Stimulated activated CD8-positive, alpha-beta memory T cell treated with anti-CD3 and anti-CD28 coated beads, Interleukin-7, amount 100 ng/mL, for 4 hours (primary cell): ENCODE measurements around the gene LTB.

Experiments
- DNase-seq, 2 donors: peaks; one replicate each; pipeline ENCODE4 v3.0.0-alpha.2; 2020; ENCODE audit warnings: low read depth in 2 of 2

LTB gene

DNA sequence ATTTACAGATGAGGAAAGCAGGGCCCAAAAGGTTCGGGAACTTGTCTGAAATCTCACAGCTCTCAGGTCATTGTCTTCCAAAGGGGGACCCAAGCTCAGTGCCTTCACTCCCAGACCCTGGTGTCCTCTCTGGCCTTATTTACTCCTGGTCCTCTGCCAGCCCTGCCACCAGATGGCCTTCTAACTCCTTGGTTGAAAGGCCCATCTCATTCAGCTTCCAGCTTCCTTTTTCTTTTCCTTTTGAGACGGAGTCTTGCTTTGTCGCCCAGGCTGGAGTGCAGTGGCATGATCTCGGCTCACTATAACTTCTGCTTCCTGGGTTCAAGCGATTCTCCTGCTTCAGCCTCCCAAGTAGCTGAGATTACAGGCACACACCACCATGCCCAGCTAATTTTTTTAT lies 30.9 kb downstream of the LTB start:
- DNase-seq, result peak in 1 of 2 donors; percentile 45

GRCh38 chr6:31548544-31548873 lies 33.7 kb downstream of the LTB start:
- DNase-seq, result no peak

DNA sequence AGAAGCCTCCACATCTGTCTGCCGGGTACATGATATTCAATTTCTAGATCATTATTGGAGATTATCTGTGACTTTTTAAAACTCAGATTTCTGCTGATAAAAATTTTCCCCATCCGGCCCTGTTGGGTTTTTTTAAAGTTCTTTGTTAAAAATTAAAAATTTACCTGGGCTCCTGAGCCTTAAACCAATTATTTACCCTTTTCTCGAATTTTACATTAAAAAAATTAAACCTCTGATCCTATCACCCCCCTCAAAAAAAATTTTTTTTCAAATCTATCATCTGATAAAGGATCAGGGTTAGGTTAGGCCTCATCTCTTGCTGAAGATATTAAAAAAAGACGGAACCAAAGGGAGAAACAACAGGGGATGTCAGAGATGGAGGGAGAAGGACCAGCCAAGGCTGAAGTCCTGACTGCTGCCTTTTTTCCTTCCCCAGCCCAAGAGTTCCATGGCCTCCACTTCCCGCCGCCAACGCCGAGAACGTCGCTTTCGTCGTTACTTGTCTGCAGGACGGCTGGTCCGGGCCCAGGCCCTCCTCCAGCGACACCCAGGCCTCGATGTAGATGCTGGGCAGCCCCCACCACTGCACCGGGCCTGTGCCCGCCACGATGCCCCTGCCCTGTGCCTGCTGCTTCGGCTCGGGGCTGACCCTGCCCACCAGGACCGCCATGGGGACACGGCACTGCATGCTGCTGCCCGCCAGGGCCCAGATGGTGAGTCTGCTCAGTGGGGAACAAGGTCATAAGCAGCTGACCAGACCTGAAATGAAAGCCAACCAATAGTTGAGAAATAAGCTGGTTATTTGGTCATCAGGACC lies 34.3 kb downstream of the LTB start:
- DNase-seq, result no peak

- peak; percentile 88 to 90 for DNase-seq
Observed at GRCh38 chr6:31546958-31547726, 35.1 kb downstream of the LTB start, which contains the start of gene NFKBIL1. NFKBIL1 (plus strand) TSS chr6:31547608; CDS start chr6:31547695, 87 bp downstream.

GRCh38 chr6:31546339-31546957 lies 35.8 kb downstream of the LTB start, which contains the start of gene ATP6V1G2:
ATP6V1G2 (minus strand) TSS chr6:31546608; CDS start chr6:31546559, 49 bp downstream.
- DNase-seq, result peak; percentile 73 to 76

- no peak for DNase-seq
Observed at GRCh38 chr6:31545291-31545690, 36.9 kb downstream of the LTB start.

DNA sequence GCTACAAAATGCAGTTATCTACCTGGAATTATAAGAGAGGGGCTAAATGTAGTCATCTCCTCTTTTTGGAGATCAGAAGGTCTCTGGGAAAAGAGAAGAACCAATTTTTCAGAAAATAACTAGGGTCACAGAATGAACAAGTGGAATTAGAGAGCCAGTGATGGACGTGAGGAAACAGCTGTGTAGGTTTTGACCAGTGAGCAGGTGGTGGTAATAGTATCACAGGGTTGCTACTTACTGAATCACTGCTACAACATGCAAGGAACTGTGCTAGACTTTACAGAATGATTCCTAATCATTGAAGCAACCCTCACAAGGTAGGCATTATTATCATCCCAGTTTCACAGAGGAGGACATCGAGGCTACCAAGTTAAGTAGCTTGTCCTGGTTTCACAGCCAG lies 37.5 kb downstream of the LTB start:
- DNase-seq, result no peak

GRCh38 chr6:31543639-31544038 lies 38.6 kb downstream of the LTB start:
- no peak for DNase-seq

GRCh38 chr6:31541658-31542521 lies 40.3 kb downstream of the LTB start, which contains the start of gene DDX39B:
DDX39B (minus strand) TSS chr6:31542003; CDS start chr6:31540532, 1,471 bp downstream.
- peak; percentile 90 for DNase-seq

DNA sequence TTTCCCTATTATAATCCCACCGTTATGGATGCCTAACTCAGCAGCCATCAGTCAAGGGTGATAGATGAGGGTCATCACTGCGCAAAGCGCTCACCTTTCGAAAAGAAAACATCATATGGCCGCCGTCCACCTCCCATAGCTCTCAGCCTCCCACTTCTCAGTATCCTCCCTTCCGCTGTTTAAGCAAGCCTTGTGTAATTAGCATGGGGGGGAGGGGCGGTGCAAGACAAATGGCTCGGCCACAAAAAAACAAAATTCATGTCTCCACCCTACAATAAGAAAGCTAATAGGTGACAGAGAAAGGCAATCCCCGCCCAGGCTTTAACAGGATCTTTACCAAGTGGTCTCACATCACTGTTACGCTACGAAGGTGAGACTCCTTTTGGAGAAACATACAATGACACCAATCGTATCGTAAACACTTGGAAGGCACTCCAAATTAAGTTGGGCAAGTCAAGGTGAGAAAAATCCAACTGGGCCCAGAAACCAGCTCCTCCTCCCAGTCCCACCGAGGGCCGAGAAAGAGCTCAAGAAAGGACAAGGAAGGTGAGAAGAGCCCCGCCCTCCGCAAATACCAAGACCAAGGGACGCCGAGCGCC lies 41.1 kb downstream of the LTB start:
- DNase-seq, result peak in 1 of 2 donors; percentile 34

DNA sequence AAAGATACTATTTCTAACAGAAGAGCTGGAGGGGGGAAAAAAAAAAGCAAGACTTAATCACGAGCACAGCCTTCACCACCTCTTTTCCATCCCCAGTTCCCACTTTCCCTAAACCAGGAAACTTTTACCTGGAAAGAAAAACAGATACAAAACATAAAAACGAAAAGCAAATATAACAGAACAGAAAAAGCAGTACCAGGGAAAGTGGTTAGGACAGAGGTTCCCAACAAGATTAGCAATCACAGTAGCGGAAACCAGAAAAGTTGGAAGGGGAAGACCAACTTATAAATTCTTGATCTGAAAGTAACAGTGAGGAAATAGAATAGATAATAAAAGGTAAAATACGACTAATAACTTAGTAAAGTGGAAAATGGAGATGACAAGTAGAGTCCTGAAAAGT lies 41.6 kb downstream of the LTB start:
- DNase-seq, result no peak

GRCh38 chr6:31538805-31539400 lies 43.3 kb downstream of the LTB start:
- no peak for DNase-seq

- no peak for DNase-seq
Observed at GRCh38 chr6:31535538-31536324, 46.5 kb downstream of the LTB start.

GRCh38 chr6:31534521-31535040 lies 47.6 kb downstream of the LTB start:
- DNase-seq, result no peak

DNA sequence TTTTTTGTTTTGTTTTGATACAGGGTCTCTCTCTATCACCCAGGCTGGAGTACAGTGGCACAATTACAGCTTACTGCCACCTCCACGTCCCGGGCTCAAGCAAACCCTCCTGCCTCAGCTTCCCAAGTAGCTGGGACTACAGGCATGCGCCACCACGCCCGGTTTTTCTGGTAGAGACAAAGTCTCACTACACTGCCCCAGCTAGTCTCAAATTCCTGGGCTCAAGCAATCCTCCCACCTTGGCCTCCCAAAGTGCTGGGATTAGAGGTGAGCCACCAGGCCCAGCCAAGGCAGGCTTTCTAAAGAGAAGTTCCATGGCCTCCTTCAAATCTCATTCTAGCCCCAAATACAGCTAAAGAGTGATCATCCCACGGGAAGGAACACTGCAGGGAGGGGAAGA lies 48.2 kb downstream of the LTB start:
- DNase-seq, result no peak

- no peak for DNase-seq
Observed at GRCh38 chr6:31533455-31533841, 48.8 kb downstream of the LTB start.

DNA sequence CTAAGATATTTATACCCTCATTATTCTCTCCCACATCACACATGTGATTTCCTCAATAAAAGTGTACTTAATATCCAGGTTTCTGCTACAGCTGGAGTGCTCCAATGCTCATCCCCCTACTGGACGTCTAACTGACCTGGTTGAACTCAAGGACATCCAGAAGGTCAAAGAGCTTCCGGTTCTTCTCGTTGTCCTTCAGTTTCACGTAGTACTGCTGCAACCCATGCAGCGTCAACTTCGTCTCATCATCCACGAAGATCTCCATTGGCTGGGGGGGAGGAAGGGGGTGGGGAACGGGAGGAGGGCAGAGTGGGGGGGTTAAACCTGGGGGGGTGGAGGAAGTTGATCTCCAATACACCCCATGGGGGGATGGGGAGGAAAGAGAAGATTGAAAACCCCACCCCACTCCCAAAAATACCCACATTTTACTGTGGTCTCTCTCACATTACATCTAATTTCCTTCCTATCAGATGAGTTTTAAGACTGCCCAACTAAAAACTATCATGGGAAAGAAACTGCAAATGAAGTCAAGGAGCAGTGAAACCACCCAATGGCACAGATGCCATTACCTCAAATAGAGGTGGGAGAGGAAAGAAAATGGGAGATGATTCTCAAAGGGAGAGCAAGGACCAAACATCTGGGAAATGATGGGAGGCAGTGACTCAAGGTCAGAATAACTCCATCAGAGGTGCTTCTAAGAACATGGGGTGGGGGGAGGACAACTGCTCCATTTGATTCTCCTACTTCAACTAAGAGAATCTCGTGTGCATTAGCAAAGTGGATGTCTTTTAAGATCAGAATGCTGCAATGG lies 49.4 kb downstream of the LTB start:
- DNase-seq, result no peak

DNA sequence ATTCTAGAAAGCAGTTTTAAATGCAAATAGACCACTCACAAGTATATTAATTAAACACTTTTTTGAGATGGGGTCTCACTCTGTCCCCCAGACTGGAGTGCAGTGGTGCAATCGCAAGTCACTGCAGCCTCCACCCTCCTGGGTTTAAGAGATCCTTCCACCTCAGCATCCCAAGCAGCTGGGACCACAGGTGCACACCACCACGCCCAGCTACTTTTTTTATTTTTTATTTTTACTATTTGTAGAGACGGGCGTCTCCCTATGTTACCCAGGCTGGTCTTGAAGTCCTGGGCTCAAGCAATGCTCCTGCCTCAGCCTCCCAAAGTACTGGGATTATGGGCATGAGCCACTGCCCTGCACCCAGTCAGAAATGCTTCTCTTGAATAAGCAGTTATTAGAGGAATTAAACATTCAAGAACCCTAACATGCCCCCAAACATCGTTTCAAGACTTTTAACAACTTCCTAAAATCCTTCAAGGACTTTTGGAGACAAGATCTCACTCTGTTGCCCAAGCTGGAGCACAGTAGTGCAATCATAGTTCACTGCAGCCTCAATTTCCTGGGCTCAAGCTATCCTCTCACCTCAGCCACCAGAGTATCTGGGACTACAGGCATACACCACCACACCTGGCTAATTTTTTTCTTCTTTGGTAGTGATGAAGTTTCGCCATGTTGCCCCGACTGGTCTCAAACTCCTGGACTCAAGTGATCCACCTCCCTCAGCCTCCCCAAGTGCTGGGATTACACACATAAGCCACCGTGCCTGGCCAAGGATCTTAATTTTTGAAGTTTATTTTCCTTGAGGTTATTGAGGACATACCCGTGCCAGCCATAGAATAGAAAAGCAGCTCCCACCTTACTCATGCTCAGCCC lies 50.2 kb downstream of the LTB start:
- DNase-seq, result no peak
